Smooth muscle cell (in vitro differentiated cells): ENCODE data around the gene PABPN1L. TPM values are rescaled to one million over a fixed set of nuclear protein-coding genes. Genes with fewer than 3 reads are reported as not detected.

Experiments used
- DNase-seq: peaks from one replicate; lab custom pipeline; 2025; ENCODE audit not compliant: unreplicated experiment; lab: John Stamatoyannopoulos, UW
- H2AFZ ChIP-seq: fragments of 200-600 bp; sonication (generic); 2 replicates; pipeline ENCODE4 v1.6.0; 2016; ENCODE audit warnings: antibody characterized with exemption, low read depth, mild to moderate bottlenecking
- H3F3A ChIP-seq: fragments of 200-600 bp; sonication (generic); 2 replicates; pipeline ENCODE4 v1.6.0; 2017; ENCODE audit warnings: antibody characterized with exemption, low read depth
- H3K27ac ChIP-seq: fragments of 200-600 bp; sonication (generic); 2 replicates; pipeline ENCODE4 v1.5.1; 2016; ENCODE audit warnings: low read depth, mild to moderate bottlenecking
- H3K27me3 ChIP-seq: fragments of 200-600 bp; sonication (generic); 2 replicates; pipeline ENCODE4 v1.6.1; 2016; ENCODE audit warnings: low read depth, mild to moderate bottlenecking
- H3K36me3 ChIP-seq: fragments of 200-600 bp; sonication (generic); 2 replicates; pipeline ENCODE4 v1.5.1; 2016; ENCODE audit warnings: low read depth
- H3K4me1 ChIP-seq: fragments of 200-600 bp; sonication (generic); 2 replicates; pipeline ENCODE4 v1.5.1; 2016; ENCODE audit warnings: low read depth
- H3K4me2 ChIP-seq: fragments of 200-600 bp; sonication (generic); 2 replicates; pipeline ENCODE4 v1.6.0; 2016; ENCODE audit warnings: mild to moderate bottlenecking
- H3K4me3 ChIP-seq: fragments of 200-600 bp; sonication (generic); 2 replicates; pipeline ENCODE4 v1.5.1; 2016; ENCODE audit warnings: mild to moderate bottlenecking
- H3K79me2 ChIP-seq: fragments of 200-600 bp; sonication (generic); 2 replicates; pipeline ENCODE4 v1.6.0; 2016; ENCODE audit warnings: low read depth, mild to moderate bottlenecking
- H3K9ac ChIP-seq: fragments of 200-600 bp; sonication (generic); 2 replicates; pipeline ENCODE4 v1.6.0; 2016; ENCODE audit warnings: low read depth
- H3K9me3 ChIP-seq: fragments of 200-600 bp; sonication (generic); replicated peaks from 2 replicates; pipeline ENCODE4 v1.5.1; 2016; ENCODE audit warnings: low read depth
- H4K20me1 ChIP-seq: fragments of 200-600 bp; sonication (generic); 2 replicates; pipeline ENCODE4 v1.6.0; 2016; ENCODE audit warnings: low read depth
- WGBS: methylation state at CpG from one replicate; pipeline ENCODE4 v1.1.7; 2016; ENCODE audit warnings: low lambda C conversion rate; 5-methylcytosine and 5-hydroxymethylcytosine counted together
- polyA plus RNA-seq: library from polyadenylated mRNA; unstranded; fragments of >200 nt; fragmentation: Nextera tagmentation; extraction: Ambion mirVana; gene quantifications from 2 replicates; pipeline ENCODE4 v1.2.1, GENCODE V29; 2016
- total RNA-seq: library from RNA; depleted of rRNA; stranded (reverse); fragments of >200 nt; gene quantifications from 2 replicates; pipeline ENCODE4 v1.2.3, GENCODE V29; 2014
- TF ChIP-seq, protein P1 (sequence below): fragments of 200-600 bp; sonication (generic); IDR thresholded peaks from 2 replicates; pipeline ENCODE4 v1.5.1; 2017; ENCODE audit warnings: borderline replicate concordance, mild to moderate bottlenecking, antibody characterized with exemption; ENCODE audit not compliant: insufficient read depth, poor library complexity, severe bottlenecking

PABPN1L gene
- total and polyA plus RNA-seq, 2 experiments from 2014 or later = not detected

DNA sequence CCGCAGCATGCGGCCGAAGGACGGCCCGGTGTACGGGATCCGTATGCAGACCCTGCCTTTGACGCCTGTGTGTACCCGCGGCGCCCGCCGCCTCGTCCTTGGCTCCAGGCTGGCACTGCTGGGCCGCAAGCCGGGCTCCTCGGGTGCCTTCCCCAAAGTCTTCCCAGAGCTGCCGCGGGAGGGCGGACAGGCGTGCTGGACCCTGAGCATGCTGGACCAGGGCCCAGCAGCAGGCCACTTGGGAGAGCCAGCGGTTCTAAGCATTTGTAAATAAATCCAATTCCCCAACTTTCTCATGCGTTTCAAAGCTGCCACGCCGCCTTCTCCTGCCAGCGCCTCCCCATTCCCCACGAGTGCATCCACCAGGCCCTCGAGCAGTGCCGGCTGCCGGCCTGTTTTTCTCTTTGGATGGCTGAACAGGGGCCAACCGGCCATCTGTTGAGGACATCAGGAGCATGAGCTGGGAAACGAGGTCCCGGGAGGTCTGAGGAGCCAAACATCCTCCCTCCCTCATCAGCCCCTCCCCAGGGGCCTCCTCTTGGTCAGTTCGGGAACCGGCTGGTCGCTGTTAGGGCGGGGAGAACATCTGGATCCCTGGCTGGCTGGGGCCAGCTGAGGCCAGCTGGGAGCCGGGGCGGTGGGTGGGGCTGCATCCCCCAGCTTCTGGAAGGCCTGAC is 20.5 kb upstream of the PABPN1L start:
- no peak overlapping the region for H3K27ac ChIP-seq
- H4K20me1 ChIP-seq = no peaks in the 10 kb centered on the region
- no peaks in the 10 kb centered on the region for H3K9me3 ChIP-seq
- WGBS = 92% methylated on average over 39 of the region's 39 CpGs
- no peaks in the 10 kb centered on the region for H3K27me3 ChIP-seq
- no peaks in the 10 kb centered on the region for H3K4me1 ChIP-seq
- no peak overlapping the region for H3K9ac ChIP-seq
- no peak for DNase-seq
- H3F3A ChIP-seq = no peaks in the 10 kb centered on the region
- H2AFZ ChIP-seq = no peak overlapping the region
- TF ChIP-seq, protein P1, sequence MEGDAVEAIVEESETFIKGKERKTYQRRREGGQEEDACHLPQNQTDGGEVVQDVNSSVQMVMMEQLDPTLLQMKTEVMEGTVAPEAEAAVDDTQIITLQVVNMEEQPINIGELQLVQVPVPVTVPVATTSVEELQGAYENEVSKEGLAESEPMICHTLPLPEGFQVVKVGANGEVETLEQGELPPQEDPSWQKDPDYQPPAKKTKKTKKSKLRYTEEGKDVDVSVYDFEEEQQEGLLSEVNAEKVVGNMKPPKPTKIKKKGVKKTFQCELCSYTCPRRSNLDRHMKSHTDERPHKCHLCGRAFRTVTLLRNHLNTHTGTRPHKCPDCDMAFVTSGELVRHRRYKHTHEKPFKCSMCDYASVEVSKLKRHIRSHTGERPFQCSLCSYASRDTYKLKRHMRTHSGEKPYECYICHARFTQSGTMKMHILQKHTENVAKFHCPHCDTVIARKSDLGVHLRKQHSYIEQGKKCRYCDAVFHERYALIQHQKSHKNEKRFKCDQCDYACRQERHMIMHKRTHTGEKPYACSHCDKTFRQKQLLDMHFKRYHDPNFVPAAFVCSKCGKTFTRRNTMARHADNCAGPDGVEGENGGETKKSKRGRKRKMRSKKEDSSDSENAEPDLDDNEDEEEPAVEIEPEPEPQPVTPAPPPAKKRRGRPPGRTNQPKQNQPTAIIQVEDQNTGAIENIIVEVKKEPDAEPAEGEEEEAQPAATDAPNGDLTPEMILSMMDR = no peak
- no peaks in the 10 kb centered on the region for H3K36me3 ChIP-seq
- H3K4me3 ChIP-seq = no peak overlapping the region
- no peaks in the 10 kb centered on the region for H3K79me2 ChIP-seq
- no peak overlapping the region for H3K4me2 ChIP-seq

DNA sequence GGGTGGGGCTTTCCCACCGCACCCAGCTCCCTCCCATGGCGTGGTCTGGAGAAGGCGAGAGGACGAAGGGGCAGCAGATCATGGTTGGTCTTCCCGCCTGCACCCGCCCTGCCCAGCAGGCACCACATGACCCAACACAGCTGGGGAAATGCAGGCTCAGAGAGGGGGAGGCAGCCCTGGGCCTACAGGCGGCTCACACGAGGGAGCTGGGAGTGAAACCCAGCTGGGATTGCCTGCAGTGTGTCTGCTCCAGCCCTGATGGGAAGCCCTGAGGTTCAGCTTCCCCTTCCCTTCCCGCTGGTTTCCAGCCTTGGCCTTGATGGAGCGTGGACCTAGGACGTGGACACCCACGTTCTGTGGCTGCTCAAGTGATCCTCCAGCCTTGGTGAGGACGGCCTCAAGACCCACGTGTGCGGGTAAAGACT is 20.0 kb upstream of the PABPN1L start:
- Histone ChIP-seq H3K4me1 (no peaks in the 10 kb centered on the region), H3K27ac (no peak overlapping the region), H3K9me3 (no peaks in the 10 kb centered on the region), H2AFZ (no peak overlapping the region), H4K20me1 (no peaks in the 10 kb centered on the region), H3K36me3 (no peaks in the 10 kb centered on the region), H3K27me3 (no peaks in the 10 kb centered on the region), H3K4me3 (no peak overlapping the region), H3K9ac (no peak overlapping the region), H3F3A (no peaks in the 10 kb centered on the region), H3K79me2 (no peaks in the 10 kb centered on the region), H3K4me2 (no peak overlapping the region)
- WGBS = 90% methylated on average over 15 of the region's 15 CpGs
- no peak for DNase-seq
- TF ChIP-seq, protein P1 = no peak

DNA sequence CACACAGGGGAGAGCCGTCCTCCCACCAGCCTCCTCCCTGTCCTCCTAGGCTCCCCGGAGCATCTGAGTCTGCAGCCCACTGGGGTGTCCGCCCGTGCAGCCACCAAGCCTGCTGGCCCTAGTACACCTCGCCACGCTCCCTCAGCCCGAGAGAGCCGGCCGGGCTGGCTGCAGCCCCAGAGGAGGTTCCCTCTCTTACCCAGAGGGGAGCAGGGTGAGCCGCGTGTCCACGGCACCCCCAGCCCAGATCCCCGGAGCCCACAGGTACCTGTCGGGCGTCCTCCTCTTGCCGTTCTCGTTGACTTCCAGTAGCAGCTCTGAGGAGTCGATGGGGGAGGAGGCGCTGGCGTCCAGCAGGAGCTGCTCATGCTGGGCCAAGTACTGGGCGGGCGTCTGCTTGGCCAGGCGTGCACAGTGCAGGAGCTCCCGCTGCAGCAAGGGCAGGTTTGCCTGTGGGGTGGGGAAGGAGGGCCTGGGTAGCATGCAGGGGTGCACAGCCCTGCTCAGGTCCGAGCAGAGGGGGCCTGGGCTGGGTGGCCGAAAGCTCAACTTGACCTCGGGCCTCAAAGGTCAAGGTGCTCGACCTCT is 19.3 kb upstream of the PABPN1L start:
- Histone ChIP-seq H3K4me2 (no peak overlapping the region), H3K4me3 (no peak overlapping the region), H3K79me2 (no peaks in the 10 kb centered on the region), H3K36me3 (no peaks in the 10 kb centered on the region), H3F3A (no peaks in the 10 kb centered on the region), H3K9ac (no peak overlapping the region), H2AFZ (no peak overlapping the region), H4K20me1 (no peaks in the 10 kb centered on the region), H3K27ac (no peak overlapping the region), H3K4me1 (no peaks in the 10 kb centered on the region), H3K27me3 (no peaks in the 10 kb centered on the region), H3K9me3 (no peaks in the 10 kb centered on the region)
- DNase-seq = no peak
- TF ChIP-seq, protein P1 = no peak
- WGBS = 97% methylated on average over 26 of the region's 28 CpGs
